Stimulated activated CD4-positive, alpha-beta T cell treated with anti-CD3 and anti-CD28 coated beads, Interleukin-2, amount 100 ng/mL, for 24 hours (primary cell): Measurements from ENCODE around the gene VPS25.

Experiments
- DNase-seq, 2 donors: peaks; one replicate each; pipeline ENCODE4 v3.0.0-alpha.2; 2020

VPS25 gene

DNA sequence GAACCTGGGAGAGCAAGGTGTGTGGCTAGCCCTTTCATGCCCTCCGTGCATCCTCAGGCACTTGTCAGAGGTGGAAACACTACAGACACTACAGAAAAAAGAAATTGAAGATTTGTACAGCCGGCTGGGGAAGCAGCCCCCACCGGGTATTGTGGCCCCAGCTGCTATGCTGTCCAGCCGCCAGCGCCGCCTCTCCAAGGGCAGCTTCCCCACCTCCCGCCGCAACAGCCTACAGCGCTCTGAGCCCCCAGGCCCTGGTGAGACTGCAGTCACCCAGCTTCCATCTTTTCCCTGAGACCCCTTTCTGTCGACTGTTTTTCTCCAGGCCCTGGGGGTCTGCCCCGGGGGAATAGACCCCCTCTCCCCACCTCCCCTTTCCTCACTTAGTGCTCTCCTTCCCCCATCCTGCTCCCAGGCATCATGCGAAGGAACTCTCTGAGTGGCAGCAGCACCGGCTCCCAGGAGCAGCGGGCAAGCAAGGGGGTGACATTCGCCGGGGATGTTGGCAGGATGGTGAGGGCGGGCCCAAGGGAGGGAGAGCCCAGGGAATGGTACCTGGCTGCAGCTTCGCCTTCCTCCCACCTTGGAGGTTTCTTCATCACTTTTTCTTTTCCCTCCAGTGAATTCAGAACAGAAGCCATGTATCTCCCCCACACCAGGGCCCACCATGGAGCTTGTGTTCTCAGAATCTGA, 23.0 kb downstream of the VPS25 start:
- DNase-seq: no peak

DNA sequence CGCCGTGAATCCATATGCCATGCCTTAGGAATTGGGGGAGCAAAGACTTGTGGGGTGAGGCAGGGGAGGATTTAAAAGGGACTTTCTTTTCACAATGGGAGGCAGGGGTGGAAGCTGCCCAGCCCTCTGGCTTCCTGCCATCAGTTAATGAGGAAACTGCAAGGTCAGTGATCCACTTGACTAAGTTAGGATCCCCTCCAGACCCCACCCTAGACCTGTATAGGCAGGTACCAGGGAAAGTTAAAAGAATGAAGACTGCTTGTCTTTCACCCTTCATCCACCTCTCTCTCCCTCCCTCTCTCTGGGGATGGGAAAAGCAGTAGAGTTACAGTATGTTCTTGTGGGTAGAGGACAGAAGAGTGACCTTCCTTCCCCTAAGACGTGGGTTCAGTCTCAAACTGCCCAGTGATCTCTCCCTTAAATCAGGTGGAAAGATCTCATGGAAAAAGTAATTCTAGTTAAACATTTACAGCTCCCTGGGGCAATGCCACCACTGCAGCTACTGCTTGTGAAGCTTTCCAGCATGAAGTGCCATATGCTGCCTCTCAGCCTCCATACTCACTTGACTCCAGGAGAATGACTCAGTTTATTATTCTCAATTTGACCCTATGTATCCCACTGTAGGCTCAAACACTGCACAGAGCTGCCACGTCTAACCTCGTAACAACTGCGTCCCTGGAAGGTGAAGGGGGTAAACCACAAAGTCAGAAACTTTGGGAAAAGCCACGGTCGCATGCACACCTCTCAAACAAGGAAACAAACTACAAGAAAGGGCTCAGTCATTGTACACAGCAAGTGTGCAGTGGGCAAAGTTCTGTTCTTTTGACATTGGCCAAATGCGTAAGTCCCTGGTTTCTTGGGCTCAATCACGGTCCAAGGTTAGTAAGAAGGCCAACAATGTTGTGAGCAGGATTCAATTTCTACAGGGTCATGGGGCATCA, 24.1 kb downstream of the VPS25 start:
- DNase-seq: no peak

DNA sequence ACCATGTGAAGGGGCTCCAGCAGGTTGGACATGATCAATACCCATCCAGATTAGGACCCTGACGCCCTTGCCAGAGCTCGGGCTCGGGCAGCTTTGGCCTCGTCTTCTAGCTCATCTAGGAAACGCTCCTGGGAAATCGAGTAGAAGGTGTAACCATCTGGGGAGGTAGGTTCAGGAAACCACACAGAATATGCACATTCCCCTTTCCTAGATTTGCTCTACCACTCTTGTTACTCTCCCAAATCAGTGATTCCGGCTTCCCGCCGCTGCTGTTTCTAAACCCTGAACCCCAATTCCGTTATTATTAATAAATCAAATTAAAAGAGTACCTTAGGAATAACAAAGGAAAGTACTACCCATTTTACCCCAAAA, 24.7 kb downstream of the VPS25 start:
- no peak for DNase-seq

DNA sequence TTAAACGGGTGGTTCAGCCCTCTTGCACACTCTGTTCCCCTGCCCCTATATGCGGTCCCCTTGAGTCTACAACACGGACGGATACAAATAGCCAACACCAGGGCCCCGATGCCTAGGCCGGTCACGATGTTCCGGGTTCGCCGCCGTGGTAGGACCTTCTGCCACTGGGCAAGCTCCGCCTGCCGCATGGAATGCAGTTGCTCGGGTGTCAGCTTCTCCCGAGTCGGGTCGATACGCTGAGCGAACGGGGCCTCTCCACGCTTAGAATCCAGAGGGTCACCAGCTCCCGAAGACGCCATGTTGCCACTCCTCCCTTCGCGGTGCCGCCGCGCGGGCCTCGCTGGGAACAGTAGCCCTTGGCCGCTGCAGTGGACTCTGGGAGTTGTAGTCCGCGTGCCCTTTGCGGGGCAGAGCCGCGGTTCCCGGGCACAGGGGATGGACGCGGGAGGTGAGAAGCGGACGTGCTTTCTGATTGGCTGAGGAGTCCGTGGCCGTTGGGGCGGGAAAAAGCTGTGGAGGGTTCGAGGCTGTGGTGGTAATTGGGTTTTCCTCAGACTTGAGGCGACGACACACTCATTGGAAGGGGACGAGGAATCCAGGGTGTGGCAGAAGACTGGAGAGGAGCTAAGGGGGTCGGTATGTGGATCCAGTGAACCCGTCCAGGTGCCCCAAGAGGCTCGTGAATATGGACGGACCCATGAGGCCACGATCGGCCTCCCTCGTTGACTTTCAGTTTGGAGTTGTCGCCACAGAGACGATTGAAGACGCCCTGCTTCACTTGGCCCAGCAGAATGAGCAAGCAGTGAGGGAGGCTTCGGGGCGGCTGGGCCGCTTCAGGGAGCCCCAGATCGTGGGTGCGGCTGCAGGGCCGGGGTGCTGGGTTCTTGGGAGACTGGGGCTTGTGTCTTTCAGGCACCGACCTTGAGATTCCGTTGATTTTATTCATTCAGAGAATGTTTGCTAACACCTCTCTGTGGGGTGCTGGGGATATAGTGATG, 25.4 kb downstream of the VPS25 start, which contains the start of the genes CNTD1 and COA3:
TSS of gene CNTD1 (plus strand) at position 479 of the 998 bp plus-strand sequence. CDS start at position 686, 207 bp downstream.
TSS of gene COA3 (minus strand) at position 322 of the 998 bp plus-strand sequence. CDS start at position 299, 23 bp downstream.
- peak; percentile 82 to 87 for DNase-seq

DNA sequence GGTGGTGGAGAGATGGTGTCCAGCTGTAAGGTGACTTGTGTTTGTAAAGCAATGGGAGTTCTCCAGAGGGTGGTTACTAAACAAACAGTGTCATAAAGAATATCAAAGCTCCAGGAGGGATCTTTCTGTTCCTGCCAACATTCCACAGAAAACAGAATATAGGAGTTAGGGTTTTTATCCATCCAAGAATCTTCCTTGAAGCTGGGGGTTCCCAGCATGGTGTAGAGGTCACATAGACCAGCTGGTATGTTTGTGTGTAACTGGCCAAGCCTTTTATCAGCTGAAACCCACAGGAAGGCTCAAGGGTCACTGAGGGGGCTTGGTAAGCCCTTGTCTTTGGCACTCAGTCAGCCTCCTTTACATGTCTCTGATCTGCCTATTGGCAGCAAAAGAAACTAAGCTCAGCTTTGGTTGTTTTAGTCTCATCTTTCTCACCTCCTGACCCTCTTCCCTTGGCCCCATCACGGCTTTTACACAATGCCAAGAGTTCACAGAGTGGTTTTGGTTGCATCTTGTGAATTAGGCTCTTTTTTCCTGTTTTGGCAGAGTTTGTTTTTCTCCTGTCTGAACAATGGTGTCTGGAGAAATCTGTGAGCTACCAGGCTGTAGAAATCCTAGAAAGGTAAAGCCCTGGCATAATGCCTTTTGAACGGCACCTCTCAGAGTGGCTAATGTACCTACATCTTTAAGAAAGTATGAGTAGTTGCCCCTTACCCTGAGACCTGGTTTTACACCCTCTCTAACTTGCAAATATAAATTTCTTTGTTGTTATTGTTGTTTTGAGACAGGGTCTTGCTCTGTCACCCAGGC, 30.0 kb downstream of the VPS25 start:
- no peak for DNase-seq

DNA sequence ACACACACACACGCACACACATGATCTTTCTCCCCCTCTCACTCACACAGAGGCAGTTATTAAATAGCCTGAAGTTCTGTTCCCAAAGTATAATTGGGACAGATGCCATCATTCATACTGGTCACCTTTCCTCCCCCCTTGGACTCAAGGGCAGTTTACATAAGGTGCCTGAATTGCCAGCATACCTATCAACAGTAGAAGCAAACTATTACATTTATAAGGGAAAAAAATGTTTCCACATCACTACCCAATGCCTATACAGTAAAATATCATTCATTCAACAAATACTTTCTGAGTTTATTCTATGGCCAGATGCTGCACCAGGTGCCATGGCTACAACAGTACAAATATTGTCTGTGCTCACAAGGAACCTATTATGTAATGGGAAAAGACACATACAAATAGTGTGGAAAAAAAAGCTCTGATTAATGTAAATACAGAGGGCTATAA, 31.7 kb downstream of the VPS25 start:
- no peak for DNase-seq

DNA sequence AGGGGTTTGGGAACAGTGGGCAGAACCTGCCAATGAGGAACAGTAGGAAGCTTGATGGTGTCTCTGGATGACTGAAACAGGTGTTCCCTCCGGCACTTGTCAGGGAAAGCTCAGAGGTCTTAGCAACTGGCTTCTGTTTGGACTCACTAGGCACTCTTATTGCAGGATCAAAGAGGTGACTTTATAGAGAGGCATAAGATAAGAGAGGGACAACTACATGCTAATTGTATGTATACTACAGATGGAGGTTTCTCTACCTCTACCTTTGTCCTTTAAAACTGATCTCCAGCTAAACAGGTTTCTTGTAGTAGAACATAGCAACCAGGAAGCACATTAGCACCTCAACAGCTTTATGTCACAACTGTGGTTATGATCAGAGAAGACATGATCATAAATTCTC, 33.0 kb downstream of the VPS25 start:
- DNase-seq: no peak

DNA sequence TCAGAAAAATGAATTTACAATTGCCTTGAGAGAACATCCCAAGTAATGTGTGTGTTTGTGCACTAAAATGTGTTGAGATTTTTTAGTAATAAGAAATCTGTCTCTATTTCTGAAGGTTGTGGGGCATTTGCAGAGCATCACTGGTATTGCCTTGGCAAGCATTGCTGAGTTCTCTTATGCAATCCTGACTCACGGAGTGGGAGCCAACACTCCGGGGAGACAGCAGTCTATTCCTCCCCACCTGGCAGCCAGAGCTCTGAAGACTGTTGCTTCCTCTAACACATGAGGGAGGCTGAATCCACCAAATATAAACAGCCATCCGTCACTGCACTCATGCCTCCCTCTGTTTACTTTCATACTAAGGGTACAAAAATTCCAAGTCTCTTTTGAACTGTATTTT, 36.0 kb downstream of the VPS25 start:
- DNase-seq: no peak

DNA sequence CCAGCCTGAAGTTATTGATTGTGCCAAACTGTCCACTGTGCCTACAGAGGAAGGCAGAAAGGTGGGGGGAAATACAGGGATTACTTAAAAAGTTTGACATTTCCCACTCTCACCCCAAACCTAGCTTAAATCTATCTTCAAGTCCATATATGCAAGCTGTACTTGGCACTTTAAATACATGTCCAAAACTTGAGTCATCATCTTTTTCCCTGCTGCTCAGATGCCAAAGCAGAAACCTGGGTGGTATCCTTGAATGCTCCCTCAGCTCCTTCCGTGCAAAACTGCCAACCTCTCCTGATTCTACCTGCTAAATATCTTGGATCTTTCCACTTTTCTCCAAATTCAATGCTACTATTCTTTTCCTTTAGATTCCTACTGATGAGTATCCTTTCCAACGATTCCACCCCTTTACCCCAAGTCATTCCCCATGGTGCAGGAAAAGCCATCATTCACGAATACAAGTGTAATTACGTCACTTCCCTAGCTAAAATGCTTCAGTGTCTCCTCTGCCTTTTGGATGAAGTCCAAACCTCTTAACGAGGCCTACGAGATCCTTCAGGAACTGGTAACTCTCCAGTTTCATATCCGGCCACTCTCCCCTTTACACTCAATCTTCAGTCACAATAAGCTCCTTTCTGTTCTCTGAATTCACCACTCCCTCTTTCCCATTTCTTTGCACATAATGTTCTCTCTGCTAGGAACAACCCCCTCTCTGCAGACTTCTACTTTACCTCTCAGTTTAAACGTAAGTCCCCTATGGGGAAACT, 41.6 kb downstream of the VPS25 start:
- DNase-seq: no peak

DNA sequence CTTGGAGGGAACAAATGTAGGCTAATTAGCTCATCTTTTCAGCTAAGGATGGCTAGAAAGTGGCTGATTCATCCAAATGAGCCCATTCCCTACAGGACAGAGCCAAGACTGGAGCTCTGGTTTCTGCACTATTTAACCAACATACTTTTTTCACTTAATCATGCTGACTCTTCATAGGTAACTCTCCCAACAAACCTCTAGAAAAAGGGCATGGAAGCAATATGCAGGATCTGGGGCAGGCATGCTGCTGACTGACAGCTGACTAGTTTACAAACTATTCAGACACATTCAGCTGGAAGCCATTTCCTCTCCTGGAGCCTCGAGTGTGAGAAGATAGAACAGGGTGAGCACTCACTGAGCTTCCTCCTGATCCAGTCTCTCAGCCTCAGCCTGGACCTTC, 44.6 kb downstream of the VPS25 start:
- no peak for DNase-seq

DNA sequence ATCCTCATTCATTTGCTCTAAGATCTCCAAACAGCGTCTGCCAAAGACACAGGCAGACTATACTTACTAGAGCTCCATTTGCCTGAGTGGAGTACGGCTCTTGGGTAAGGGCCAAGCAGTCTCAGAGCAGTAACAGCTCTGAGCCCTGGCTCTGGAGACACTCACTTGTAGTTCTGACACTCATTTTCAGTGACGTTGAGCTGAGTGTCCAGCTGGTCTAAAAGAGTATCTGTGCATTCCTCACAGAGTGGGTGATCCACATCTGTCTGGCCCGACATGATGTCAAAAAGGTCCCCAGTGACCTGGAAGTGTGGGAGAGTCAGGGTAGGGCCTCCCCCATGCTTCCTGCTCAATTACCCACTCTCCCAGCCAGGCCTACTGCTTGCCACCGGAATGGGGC, 45.1 kb downstream of the VPS25 start:
- no peak for DNase-seq

DNA sequence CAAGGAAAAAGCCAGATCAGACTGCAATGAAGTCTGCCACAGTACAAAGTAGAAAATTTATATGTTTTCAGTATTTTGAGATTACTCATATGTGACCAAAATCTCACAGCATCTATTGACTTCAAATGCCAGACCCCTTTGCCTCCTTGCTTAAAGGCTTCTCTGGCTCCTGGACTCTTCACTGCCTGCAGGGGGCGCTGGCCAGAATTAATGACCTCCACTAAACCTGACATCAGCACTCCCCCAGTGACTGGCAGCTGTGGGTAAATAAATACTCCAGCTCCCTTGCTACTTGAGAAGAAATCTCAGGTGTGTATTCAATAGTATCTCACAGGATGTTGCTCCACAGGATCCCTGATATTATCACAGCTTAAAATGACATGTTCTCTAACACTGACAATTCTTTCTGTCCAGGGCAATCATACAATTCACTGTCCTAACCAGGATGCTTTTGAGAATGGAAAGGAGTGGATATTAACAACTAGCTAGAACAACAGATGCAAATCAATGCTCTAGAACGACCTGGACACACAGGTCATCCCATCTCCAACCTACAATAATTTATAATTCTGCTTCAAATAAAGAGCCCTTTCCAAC, 46.8 kb downstream of the VPS25 start:
- peak; percentile 73 to 77 for DNase-seq

DNA sequence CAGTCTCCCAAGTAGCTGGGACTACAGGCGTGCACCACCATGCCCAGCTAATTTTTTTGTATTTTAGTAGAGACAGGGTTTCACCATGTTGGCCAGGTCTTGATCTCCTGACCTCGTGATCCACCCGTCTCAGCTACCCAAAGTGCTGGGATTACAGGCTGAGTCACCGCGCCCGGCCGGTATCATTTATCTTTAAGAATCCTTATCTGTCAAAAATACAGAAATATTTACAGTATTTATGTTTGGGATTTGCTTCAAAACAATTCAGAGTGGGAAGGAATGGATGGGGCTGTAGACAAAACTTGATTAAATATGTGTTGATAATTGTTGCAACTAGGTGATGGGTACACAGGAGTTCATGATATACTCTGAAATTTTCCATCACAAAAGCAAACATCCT, 47.9 kb downstream of the VPS25 start:
- DNase-seq: no peak

DNA sequence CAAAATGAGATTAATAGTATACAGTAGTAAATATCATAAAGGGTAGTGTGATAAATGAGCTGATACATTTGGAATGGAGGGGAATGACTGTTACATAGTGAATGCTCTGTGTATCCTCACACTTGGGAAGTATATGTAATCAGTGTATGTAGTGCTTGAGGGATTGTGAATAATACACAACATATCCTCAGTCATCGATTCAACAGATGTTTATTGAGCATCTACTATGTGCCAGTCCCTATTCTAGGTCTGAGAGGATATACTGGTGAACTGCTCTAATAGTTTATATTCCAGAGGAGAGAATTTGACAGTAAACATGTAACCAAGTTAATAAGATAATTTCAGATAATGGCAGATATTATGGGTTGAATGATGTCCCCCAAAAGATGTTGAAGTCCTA, 54.2 kb downstream of the VPS25 start:
- DNase-seq: no peak
